HCT116 (cell line): Measurements from ENCODE around the gene C20orf144. TPM values are rescaled to one million over a fixed set of nuclear protein-coding genes. Genes with fewer than 3 reads are reported as not detected.

Source experiments
- ATAC-seq: fragments of 200-7000 bp; cut with Tn5 transposase; 2 replicates; pipeline ENCODE4 v1.9.1; 2020; ENCODE audit warnings: mild to moderate bottlenecking, moderate library complexity
- BruUV-seq: library from RNA; stranded (reverse); fragments of 400-500 nt; replicated peaks from 2 replicates; lab custom pipeline; 2021; lab: Mats Ljungman, UMichigan
- CTCF ChIA-PET: fragments of 300-600 bp; sonication (Branson Sonifier 250); formaldehyde crosslinking; loops from one replicate; lab custom pipeline; 2021; ENCODE audit warnings: antibody characterized with exemption; lab: Charles Lee
- POLR2A ChIA-PET: fragments of 300-600, 350-600 bp; sonication (Branson Sonifier 250); formaldehyde crosslinking; loops from one replicate; lab custom pipeline; 2021; ENCODE audit warnings: antibody characterized with exemption; lab: Charles Lee
- RAD21 ChIA-PET, 2 experiments: fragments of 300-600 bp; sonication (Branson Sonifier 250); formaldehyde crosslinking; loops; one replicate each; lab custom pipeline; 2023; ENCODE audit warnings: low total read pairs in 2 of 2; ENCODE audit not compliant: uncharacterized antibody in 2 of 2, unreplicated experiment in 2 of 2, low non-redundant PET in 1 of 2; lab: Charles Lee
- DNase-seq: peaks from one replicate; pipeline ENCODE4 v3.0.0-alpha.2; 2010; ENCODE audit warnings: low read depth, low spot score
- H2AFZ ChIP-seq: fragments of 200-600 bp; shearing (Covaris generic), sonication (generic); 2 replicates; pipeline ENCODE4 v1.6.1; 2017; ENCODE audit warnings: low read depth, mixed run types, mixed read lengths, antibody characterized with exemption, low read length; ENCODE audit not compliant: poor library complexity, severe bottlenecking
- H3K27ac ChIP-seq: 2 replicates; pipeline ENCODE4 v1.5.1; 2012; ENCODE audit warnings: low read depth, low read length
- H3K27me3 ChIP-seq: fragments of 200-600 bp; sonication (generic); 2 replicates; pipeline ENCODE4 v1.6.1; 2016; ENCODE audit warnings: mixed run types, low read length, mixed read lengths; ENCODE audit not compliant: insufficient read depth
- H3K36me3 ChIP-seq, 2 experiments: fragments of 200-500 bp in 1 of 2; fragments of 200-600 bp in 1 of 2; sonication (Bioruptor generic) in 1 of 2; sonication (generic) in 1 of 2; 2 replicates each; pipeline versions ENCODE4 v1.5.1 to v1.6.1; 2014 to 2016; ENCODE audit warnings: low read length in 2 of 2, inconsistent platforms in 1 of 2, mixed read lengths in 1 of 2, mixed run types in 1 of 2; ENCODE audit not compliant: insufficient read depth in 2 of 2, control insufficient read depth in 1 of 2
- H3K4me1 ChIP-seq, 2 experiments: fragments of 200-600 bp in 1 of 2; sonication (generic) in 1 of 2; 2 replicates each; pipeline versions ENCODE4 v1.5.1 to v1.6.1; 2012 to 2017; ENCODE audit warnings: low read length in 2 of 2, inconsistent platforms in 1 of 2, mild to moderate bottlenecking in 1 of 2, mixed read lengths in 1 of 2, mixed run types in 1 of 2, moderate library complexity in 1 of 2; ENCODE audit not compliant: insufficient read depth in 2 of 2, control insufficient read depth in 1 of 2
- H3K4me2 ChIP-seq: fragments of 200-600 bp; sonication (generic); 2 replicates; pipeline ENCODE4 v1.6.1; 2017; ENCODE audit warnings: mixed run types, low read length, mixed read lengths
- H3K4me3 ChIP-seq, 2 experiments: fragments of 200-600 bp in 1 of 2; sonication (generic) in 1 of 2; replicated peaks in 1 of 2; 2 replicates each; pipeline ENCODE4 v1.5.1; 2011 to 2016; ENCODE audit warnings: low read length in 2 of 2, control low read depth in 1 of 2, low read depth in 1 of 2, mild to moderate bottlenecking in 1 of 2, mixed read lengths in 1 of 2, mixed run types in 1 of 2
- H3K79me2 ChIP-seq: fragments of 200-600 bp; sonication (generic); 2 replicates; pipeline ENCODE4 v1.6.1; 2017; ENCODE audit warnings: mild to moderate bottlenecking, mixed run types, low read length, moderate library complexity, mixed read lengths; ENCODE audit not compliant: insufficient read depth
- H3K9ac ChIP-seq: fragments of 200-600 bp; sonication (generic); 2 replicates; pipeline ENCODE4 v1.6.1; 2016; ENCODE audit warnings: low read length, mixed read lengths
- H3K9me2 ChIP-seq: fragments of 200-600 bp; sonication (generic), shearing (Covaris generic); 2 replicates; pipeline ENCODE4 v1.6.1; 2017; ENCODE audit warnings: mixed run types, mild to moderate bottlenecking, moderate library complexity; ENCODE audit not compliant: insufficient read depth
- H3K9me3 ChIP-seq, 2 experiments: fragments of 200-500 bp in 1 of 2; fragments of 200-600 bp in 1 of 2; sonication (Bioruptor generic) in 1 of 2; sonication (generic) in 1 of 2; 2 replicates each; pipeline ENCODE4 v1.6.1; 2014 to 2017; ENCODE audit warnings: low read length in 2 of 2, mixed read lengths in 2 of 2, inconsistent platforms in 1 of 2, low read depth in 1 of 2, mild to moderate bottlenecking in 1 of 2, mixed run types in 1 of 2, moderate library complexity in 1 of 2; ENCODE audit not compliant: control insufficient read depth in 1 of 2, insufficient read depth in 1 of 2
- H4K20me1 ChIP-seq: fragments of 200-600 bp; sonication (generic), shearing (Covaris generic); 2 replicates; pipeline ENCODE4 v1.6.1; 2017; ENCODE audit warnings: mixed run types, mild to moderate bottlenecking, moderate library complexity; ENCODE audit not compliant: insufficient read depth
- CBX3 ChIP-seq: IDR thresholded peaks from 2 replicates; pipeline ENCODE4 v1.6.1; 2012; ENCODE audit warnings: low read depth
- EZH2 ChIP-seq: fragments of 200-600 bp; sonication (generic); IDR thresholded peaks from 2 replicates; pipeline ENCODE4 v1.6.1; 2017; ENCODE audit warnings: antibody characterized with exemption, mixed run types
- FOSL1 ChIP-seq: IDR thresholded peaks from 2 replicates; pipeline ENCODE4 v1.6.1; 2012; ENCODE audit warnings: low read depth
- JUND ChIP-seq: IDR thresholded peaks from 2 replicates; pipeline ENCODE4 v1.6.1; 2012
- POLR2AphosphoS5 ChIP-seq: IDR thresholded peaks from 2 replicates; pipeline ENCODE4 v1.6.1; 2011; ENCODE audit warnings: mild to moderate bottlenecking, low read depth, low read length, moderate library complexity
- SP1 ChIP-seq: IDR thresholded peaks from 2 replicates; pipeline ENCODE4 v1.6.1; 2012; ENCODE audit warnings: low read depth
- SRF ChIP-seq: IDR thresholded peaks from 2 replicates; pipeline ENCODE4 v1.6.1; 2012; ENCODE audit warnings: low read depth
- TCF7L2 ChIP-seq: IDR thresholded peaks from 2 replicates; pipeline ENCODE4 v1.7.0; 2011; ENCODE audit warnings: borderline replicate concordance, inconsistent platforms; ENCODE audit not compliant: insufficient read depth, insufficient read length; ENCODE audit errors: extremely low read depth
- ZFX ChIP-seq: fragments of 450-650 bp; IDR thresholded peaks from 2 replicates; pipeline ENCODE4 v1.6.1; 2017
- intact Hi-C: fragments of 100-400 bp; cut with micrococcal nuclease; formaldehyde crosslinking; loops from 2 replicates; pipeline ENCODE4 v1.10.0; 2022
- total RNA-seq: library from RNA; stranded (reverse); gene quantifications from one replicate; pipeline ENCODE4 v1.2.1, GENCODE V29; 2021; ENCODE audit not compliant: unreplicated experiment
- TF ChIP-seq, protein P1 (sequence below): IDR thresholded peaks from 2 replicates; pipeline ENCODE4 v1.6.1; 2012
- TF ChIP-seq, protein P2 (sequence below): IDR thresholded peaks from 2 replicates; pipeline ENCODE4 v1.6.1; 2012
- TF ChIP-seq, protein P3 (sequence below): IDR thresholded peaks from 2 replicates; pipeline ENCODE4 v1.6.1; 2012; ENCODE audit warnings: low read depth

The C20orf144 gene
- total RNA-seq, 1 experiment from 2014 or later, result 0.37 TPM

DNA sequence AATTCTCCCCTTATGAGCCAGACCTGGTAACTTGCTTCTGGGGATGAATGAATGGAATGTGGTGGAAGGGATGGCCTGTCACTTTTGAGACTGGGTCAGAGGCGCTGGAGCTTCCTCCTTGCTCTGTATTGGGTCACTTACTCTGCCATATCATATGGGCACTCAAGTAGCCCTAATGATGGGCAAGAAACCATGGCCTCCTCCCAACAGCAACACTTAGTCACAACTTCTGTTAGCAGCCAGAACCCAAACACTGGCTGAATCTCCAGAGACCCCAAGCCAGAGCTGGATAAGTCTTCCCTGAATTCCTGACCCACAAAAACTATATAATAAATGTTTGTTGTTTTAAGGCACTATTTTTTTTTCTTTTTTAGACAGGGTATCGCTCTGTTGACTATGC is 18.6 kb downstream of the C20orf144 start:
- POLR2A ChIA-PET, result no interaction called here
- Histone ChIP-seq H3K9me3 (no peaks in the 10 kb centered on the region), H4K20me1 (no peaks in the 10 kb centered on the region), H3K4me3 (no peak overlapping the region), H3K9ac (no peak overlapping the region), H3K36me3 (peaks cover 0 to 5% of the 10 kb centered on the region in 2 experiments; a peak in 2 of 4 replicates), H3K27me3 (no peaks in the 10 kb centered on the region), H3K9me2 (no peaks in the 10 kb centered on the region), H3K4me2 (no peak overlapping the region), H3K27ac (no peak overlapping the region), H3K79me2 (peaks cover 32% of the 10 kb centered on the region), H3K4me1 (peaks cover 6 to 19% of the 10 kb centered on the region in 2 experiments), H2AFZ (no peak overlapping the region)
- RAD21 ChIA-PET, result no interaction called here
- intact Hi-C loops, result no loop called here
- ATAC-seq (no peak), DNase-seq (no peak)
- CTCF ChIA-PET, result no interaction called here
- BruUV-seq, result no TSS peak
- TF ChIP-seq, protein P1, sequence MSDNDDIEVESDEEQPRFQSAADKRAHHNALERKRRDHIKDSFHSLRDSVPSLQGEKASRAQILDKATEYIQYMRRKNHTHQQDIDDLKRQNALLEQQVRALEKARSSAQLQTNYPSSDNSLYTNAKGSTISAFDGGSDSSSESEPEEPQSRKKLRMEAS, result no peak
- TF ChIP-seq JUND, result no peak

DNA sequence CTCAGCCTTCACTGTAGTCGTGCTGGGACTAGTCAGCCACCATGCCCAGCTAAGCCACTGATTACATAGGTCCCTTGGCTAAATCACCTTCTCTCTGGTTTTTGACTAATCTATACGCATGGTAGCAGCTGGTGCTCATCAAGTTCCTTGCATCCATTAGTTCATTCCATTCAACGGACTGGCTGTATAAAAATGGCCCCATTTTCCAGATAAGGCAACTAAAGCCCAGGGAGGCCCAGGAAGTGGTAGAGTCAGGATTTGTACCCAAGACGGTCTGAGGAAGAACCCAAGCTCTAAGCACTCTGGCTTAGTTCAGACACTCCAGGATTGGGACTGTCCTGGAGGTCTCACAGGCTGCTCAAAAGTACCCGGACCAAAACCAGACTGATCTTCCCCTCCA is 19.2 kb downstream of the C20orf144 start:
- Histone ChIP-seq H3K9me2 (no peaks in the 10 kb centered on the region), H3K79me2 (peaks cover 32% of the 10 kb centered on the region), H3K4me3 (no peak overlapping the region), H3K4me1 (peaks cover 6 to 19% of the 10 kb centered on the region in 2 experiments), H3K4me2 (no peak overlapping the region), H2AFZ (no peak overlapping the region), H3K36me3 (peaks cover 0 to 5% of the 10 kb centered on the region in 2 experiments; a peak in 2 of 4 replicates), H3K27ac (no peak overlapping the region), H3K27me3 (no peaks in the 10 kb centered on the region), H3K9me3 (no peaks in the 10 kb centered on the region), H3K9ac (no peak overlapping the region), H4K20me1 (no peaks in the 10 kb centered on the region)
- no peak for ATAC-seq
- no peak for TF ChIP-seq TCF7L2
- no peak for TF ChIP-seq SRF
- TF ChIP-seq POLR2AphosphoS5, result no peak
- TF ChIP-seq, protein P2, sequence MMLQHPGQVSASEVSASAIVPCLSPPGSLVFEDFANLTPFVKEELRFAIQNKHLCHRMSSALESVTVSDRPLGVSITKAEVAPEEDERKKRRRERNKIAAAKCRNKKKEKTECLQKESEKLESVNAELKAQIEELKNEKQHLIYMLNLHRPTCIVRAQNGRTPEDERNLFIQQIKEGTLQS, result no peak
- no peak for TF ChIP-seq CBX3
- no peak for TF ChIP-seq SP1
- TF ChIP-seq JUND, result no peak
- TF ChIP-seq EZH2, result no peak
- TF ChIP-seq ZFX, result no peak
- TF ChIP-seq, protein P3, sequence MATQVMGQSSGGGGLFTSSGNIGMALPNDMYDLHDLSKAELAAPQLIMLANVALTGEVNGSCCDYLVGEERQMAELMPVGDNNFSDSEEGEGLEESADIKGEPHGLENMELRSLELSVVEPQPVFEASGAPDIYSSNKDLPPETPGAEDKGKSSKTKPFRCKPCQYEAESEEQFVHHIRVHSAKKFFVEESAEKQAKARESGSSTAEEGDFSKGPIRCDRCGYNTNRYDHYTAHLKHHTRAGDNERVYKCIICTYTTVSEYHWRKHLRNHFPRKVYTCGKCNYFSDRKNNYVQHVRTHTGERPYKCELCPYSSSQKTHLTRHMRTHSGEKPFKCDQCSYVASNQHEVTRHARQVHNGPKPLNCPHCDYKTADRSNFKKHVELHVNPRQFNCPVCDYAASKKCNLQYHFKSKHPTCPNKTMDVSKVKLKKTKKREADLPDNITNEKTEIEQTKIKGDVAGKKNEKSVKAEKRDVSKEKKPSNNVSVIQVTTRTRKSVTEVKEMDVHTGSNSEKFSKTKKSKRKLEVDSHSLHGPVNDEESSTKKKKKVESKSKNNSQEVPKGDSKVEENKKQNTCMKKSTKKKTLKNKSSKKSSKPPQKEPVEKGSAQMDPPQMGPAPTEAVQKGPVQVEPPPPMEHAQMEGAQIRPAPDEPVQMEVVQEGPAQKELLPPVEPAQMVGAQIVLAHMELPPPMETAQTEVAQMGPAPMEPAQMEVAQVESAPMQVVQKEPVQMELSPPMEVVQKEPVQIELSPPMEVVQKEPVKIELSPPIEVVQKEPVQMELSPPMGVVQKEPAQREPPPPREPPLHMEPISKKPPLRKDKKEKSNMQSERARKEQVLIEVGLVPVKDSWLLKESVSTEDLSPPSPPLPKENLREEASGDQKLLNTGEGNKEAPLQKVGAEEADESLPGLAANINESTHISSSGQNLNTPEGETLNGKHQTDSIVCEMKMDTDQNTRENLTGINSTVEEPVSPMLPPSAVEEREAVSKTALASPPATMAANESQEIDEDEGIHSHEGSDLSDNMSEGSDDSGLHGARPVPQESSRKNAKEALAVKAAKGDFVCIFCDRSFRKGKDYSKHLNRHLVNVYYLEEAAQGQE, result no peak
- TF ChIP-seq FOSL1, result no peak
- intact Hi-C loops, result no loop called here
- ChIA-PET RAD21 (no interaction called here), CTCF (no interaction called here), POLR2A (no interaction called here)
- no peak for DNase-seq
- BruUV-seq, result no TSS peak
